Neural cell (in vitro differentiated cells): ENCODE measurements around the gene CRK. TPM values are rescaled to one million over a fixed set of nuclear protein-coding genes. Genes with fewer than 3 reads are reported as not detected.

ENCODE experiments used
- H2AFZ ChIP-seq: fragments of 200-600, 300-800 bp; sonication (generic), shearing (Covaris generic); 2 replicates; pipeline ENCODE4 v1.6.0; 2014; ENCODE audit warnings: low read depth, mild to moderate bottlenecking, antibody characterized with exemption, low read length, moderate library complexity
- H3F3A ChIP-seq: fragments of 200-600 bp; shearing (Covaris generic); 2 replicates; pipeline ENCODE4 v1.6.1; 2016; ENCODE audit warnings: mild to moderate bottlenecking, moderate library complexity, mixed read lengths, antibody characterized with exemption, low read length; ENCODE audit not compliant: insufficient read depth, poor library complexity, severe bottlenecking
- H3K27ac ChIP-seq: fragments of 200-600, 300-800 bp; sonication (generic), shearing (Covaris generic); 2 replicates; pipeline ENCODE4 v1.5.1; 2014; ENCODE audit warnings: mild to moderate bottlenecking, low read length, moderate library complexity
- H3K27me3 ChIP-seq: fragments of 300-800, 200-600 bp; sonication (generic), shearing (Covaris generic); 2 replicates; pipeline ENCODE4 v1.6.0; 2014; ENCODE audit warnings: mild to moderate bottlenecking, low read depth, low read length, moderate library complexity; ENCODE audit not compliant: insufficient read depth
- H3K36me3 ChIP-seq: fragments of 300-800, 200-600 bp; sonication (generic), shearing (Covaris generic); 2 replicates; pipeline ENCODE4 v1.5.1; 2014; ENCODE audit warnings: mild to moderate bottlenecking, antibody characterized with exemption, low read length, moderate library complexity; ENCODE audit not compliant: insufficient read depth
- H3K4me2 ChIP-seq: fragments of 300-800, 200-600 bp; sonication (generic), shearing (Covaris generic); 2 replicates; pipeline ENCODE4 v1.6.0; 2014; ENCODE audit warnings: mild to moderate bottlenecking, low read length
- H3K4me3 ChIP-seq: fragments of 300-800, 200-600 bp; sonication (generic), shearing (Covaris generic); 2 replicates; pipeline ENCODE4 v1.5.1; 2014; ENCODE audit warnings: mild to moderate bottlenecking, low read length, moderate library complexity
- H3K79me2 ChIP-seq: fragments of 200-600 bp; shearing (Covaris generic); replicated peaks from 2 replicates; pipeline ENCODE4 v1.6.0; 2014; ENCODE audit warnings: mild to moderate bottlenecking, low read length, moderate library complexity; ENCODE audit not compliant: insufficient read depth
- H3K9ac ChIP-seq: fragments of 300-800, 200-600 bp; sonication (generic), shearing (Covaris generic); 2 replicates; pipeline ENCODE4 v1.6.1; 2016; ENCODE audit warnings: mild to moderate bottlenecking, low read length, mixed read lengths
- H3K9me2 ChIP-seq: fragments of 200-600 bp; shearing (Covaris generic); 2 replicates; pipeline ENCODE4 v1.6.1; 2016; ENCODE audit warnings: mild to moderate bottlenecking, low read length, mixed read lengths; ENCODE audit not compliant: insufficient read depth
- H3K9me3 ChIP-seq: fragments of 200-600, 300-800 bp; sonication (generic), shearing (Covaris generic); 2 replicates; pipeline ENCODE4 v1.6.1; 2016; ENCODE audit warnings: mild to moderate bottlenecking, mixed run types, low read length, moderate library complexity, mixed read lengths
- H4K20me1 ChIP-seq: fragments of 200-600 bp; shearing (Covaris generic); 2 replicates; pipeline ENCODE4 v1.6.1; 2016; ENCODE audit warnings: mild to moderate bottlenecking, mixed run types; ENCODE audit not compliant: insufficient read depth
- CTCF ChIP-seq: fragments of 450-650 bp; IDR thresholded peaks from 2 replicates; pipeline ENCODE4 v1.5.1; 2014; ENCODE audit warnings: antibody characterized with exemption, mild to moderate bottlenecking, moderate library complexity; ENCODE audit not compliant: poor library complexity, severe bottlenecking
- EP300 ChIP-seq: fragments of 450-650 bp; conservative IDR thresholded peaks from 2 replicates; pipeline ENCODE4 v1.6.1; 2014; ENCODE audit warnings: antibody characterized with exemption, mild to moderate bottlenecking, moderate library complexity; ENCODE audit not compliant: poor library complexity, severe bottlenecking
- EZH2 ChIP-seq: fragments of 200-600, 300-800 bp; shearing (Covaris generic), sonication (generic); IDR thresholded peaks from 2 replicates; pipeline ENCODE4 v1.6.1; 2014; ENCODE audit warnings: antibody characterized with exemption, low read length, borderline replicate concordance, mild to moderate bottlenecking; ENCODE audit not compliant: insufficient read depth, poor library complexity, severe bottlenecking
- MXI1 ChIP-seq: fragments of 450-650 bp; conservative IDR thresholded peaks from 2 replicates; pipeline ENCODE4 v1.6.1; 2014; ENCODE audit warnings: antibody characterized with exemption, mild to moderate bottlenecking; ENCODE audit not compliant: poor library complexity, severe bottlenecking
- POLR2AphosphoS5 ChIP-seq: IDR thresholded peaks from 2 replicates; pipeline ENCODE4 v1.6.1; 2012
- RAD21 ChIP-seq: fragments of 450-650 bp; conservative IDR thresholded peaks from 2 replicates; pipeline ENCODE4 v1.6.1; 2014; ENCODE audit warnings: antibody characterized with exemption, mild to moderate bottlenecking, moderate library complexity
- REST ChIP-seq: IDR thresholded peaks from 2 replicates; pipeline ENCODE4 v1.6.1; 2012; ENCODE audit warnings: borderline replicate concordance
- SMC3 ChIP-seq: fragments of 450-650 bp; conservative IDR thresholded peaks from 2 replicates; pipeline ENCODE4 v1.6.1; 2014; ENCODE audit warnings: antibody characterized with exemption, mild to moderate bottlenecking, moderate library complexity; ENCODE audit not compliant: poor library complexity
- TAF1 ChIP-seq: IDR thresholded peaks from 2 replicates; pipeline ENCODE4 v1.6.1; 2012; ENCODE audit warnings: low read depth
- polyA plus RNA-seq: library from polyadenylated mRNA; depleted of rRNA; stranded (reverse); fragments of >200 nt; gene quantifications from 2 replicates; pipeline ENCODE4 v1.2.3, GENCODE V29; 2014

CRK gene
- polyA plus RNA-seq, 1 donor from 2014 or later: 111 TPM

GRCh38 chr17:1478418-1478817 lies 22.4 kb upstream of the CRK start:
- Histone ChIP-seq H3K36me3 (no peaks in the 10 kb centered on the region), H3K27ac (no peak overlapping the region), H3K9ac (no peak overlapping the region), H3F3A (no peaks in the 10 kb centered on the region), H3K79me2 (no peaks in the 10 kb centered on the region), H3K4me3 (no peak overlapping the region), H4K20me1 (no peaks in the 10 kb centered on the region), H2AFZ (no peak overlapping the region), H3K4me2 (no peak overlapping the region), H3K9me3 (no peaks in the 10 kb centered on the region), H3K27me3 (no peaks in the 10 kb centered on the region), H3K9me2 (no peaks in the 10 kb centered on the region)
- TF ChIP-seq TAF1 (no peak), EP300 (no peak), CTCF (no peak), MXI1 (no peak), SMC3 (no peak), EZH2 (no peak), RAD21 (no peak), POLR2AphosphoS5 (no peak), REST (no peak)

GRCh38 chr17:1475321-1475854 lies 19.4 kb upstream of the CRK start:
- Histone ChIP-seq H3K27ac (no peak overlapping the region), H3K4me3 (no peak overlapping the region), H3K9me2 (no peaks in the 10 kb centered on the region), H3K36me3 (no peaks in the 10 kb centered on the region), H3K4me2 (no peak overlapping the region), H2AFZ (no peak overlapping the region), H3K27me3 (no peaks in the 10 kb centered on the region), H3K9me3 (no peaks in the 10 kb centered on the region), H3K79me2 (no peaks in the 10 kb centered on the region), H3K9ac (no peak overlapping the region), H3F3A (no peaks in the 10 kb centered on the region), H4K20me1 (no peaks in the 10 kb centered on the region)
- TF ChIP-seq SMC3: no peak
- TF ChIP-seq EP300: no peak
- TF ChIP-seq EZH2: no peak
- TF ChIP-seq TAF1: no peak
- no peak for TF ChIP-seq CTCF
- no peak for TF ChIP-seq RAD21
- no peak for TF ChIP-seq MXI1
- TF ChIP-seq POLR2AphosphoS5: no peak
- no peak for TF ChIP-seq REST
